GM12892 (cell line): ENCODE data around the gene SH3RF3.

Experiments
- POLR2A ChIP-seq: IDR thresholded peaks from 2 replicates; pipeline ENCODE4 v1.6.1; 2011; ENCODE audit warnings: low read depth, low read length, control low read depth
- POLR2AphosphoS5 ChIP-seq: IDR thresholded peaks from 2 replicates; pipeline ENCODE4 v1.6.1; 2011; ENCODE audit warnings: low read depth, low read length, control low read depth
- TAF1 ChIP-seq: IDR thresholded peaks from 2 replicates; pipeline ENCODE4 v1.6.1; 2011; ENCODE audit warnings: low read depth, mild to moderate bottlenecking, control low read depth, low read length, borderline replicate concordance

GRCh38 chr2:109530712-109531111, 401.7 kb downstream of the SH3RF3 start:
- TF ChIP-seq POLR2AphosphoS5 (no peak), POLR2A (no peak), TAF1 (no peak)
